GM12891 (cell line): Measurements from ENCODE around the gene TBX19.

Source experiments
- POLR2A ChIP-seq: IDR thresholded peaks from 2 replicates; pipeline ENCODE4 v1.6.1; 2011; ENCODE audit warnings: low read depth, low read length, control low read depth
- POLR2AphosphoS5 ChIP-seq: IDR thresholded peaks from 2 replicates; pipeline ENCODE4 v1.6.1; 2011; ENCODE audit warnings: low read depth, low read length, control low read depth

DNA sequence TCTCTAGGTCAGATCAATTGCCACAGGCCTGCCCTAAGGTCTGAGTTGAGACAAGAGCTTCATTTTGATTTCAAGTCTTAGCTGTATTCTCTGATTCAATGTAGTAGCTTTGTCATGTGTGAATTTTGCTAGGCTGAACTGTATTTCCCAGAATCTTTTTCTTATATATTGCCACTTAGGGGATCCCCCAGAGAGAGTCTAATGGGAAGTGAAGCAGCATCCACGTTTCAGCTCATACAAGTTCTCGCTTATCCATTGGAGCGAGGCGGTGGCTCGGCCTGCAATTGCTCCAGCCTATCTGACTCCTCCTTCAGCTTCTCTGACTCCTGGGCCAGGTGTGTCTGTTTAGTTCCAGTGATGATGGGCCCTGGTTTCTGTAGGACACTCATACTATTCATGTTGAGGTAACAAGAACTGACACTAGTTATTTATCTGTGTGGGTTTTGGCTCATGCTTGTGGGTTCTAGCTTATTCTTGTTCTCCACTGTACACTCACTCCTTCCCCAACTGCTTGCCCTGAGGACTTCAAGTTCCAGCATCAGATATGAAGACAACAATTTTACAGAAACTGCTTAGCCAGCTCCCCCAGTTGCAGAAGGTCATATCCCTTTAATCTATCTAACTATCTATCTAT is 48.2 kb downstream of the TBX19 start:
- TF ChIP-seq POLR2AphosphoS5 (no peak), POLR2A (no peak)
